GM19043 (cell line): ENCODE results near the gene SBNO2.
"Not testable (repeated sequence)": the region's sequence is repeated elsewhere in the genome, so short reads cannot be mapped to it uniquely, and the experiment has no call there.

ENCODE experiments used
- ATAC-seq: cut with Tn5 transposase; IDR thresholded peaks from one replicate; pipeline ENCODE4 v1.9.1; 2021; ENCODE audit warnings: low read depth; ENCODE audit not compliant: unreplicated experiment

The SBNO2 gene

GRCh38 chr19:1211494-1212234 lies 37.6 kb upstream of the SBNO2 start:
- ATAC-seq: no peak

GRCh38 chr19:1210227-1210538 lies 36.1 kb upstream of the SBNO2 start:
- no peak for ATAC-seq

- ATAC-seq: not testable (repeated sequence)
Measured at GRCh38 chr19:1208830-1209229, 34.8 kb upstream of the SBNO2 start.

GRCh38 chr19:1206864-1207450 lies 32.9 kb upstream of the SBNO2 start:
- ATAC-seq: no peak

GRCh38 chr19:1206150-1206863 lies 32.2 kb upstream of the SBNO2 start:
- ATAC-seq: no peak

GRCh38 chr19:1205114-1206099 lies 31.3 kb upstream of the SBNO2 start, which contains the start of gene STK11:
Gene STK11, plus strand, starts transcription at chr19:1205778. Its CDS starts 1,136 bp downstream, at chr19:1206914.
- peak; percentile 83 for ATAC-seq

- ATAC-seq: not testable (repeated sequence)
Measured at GRCh38 chr19:1200614-1201013, 26.5 kb upstream of the SBNO2 start.

GRCh38 chr19:1199531-1199930 lies 25.5 kb upstream of the SBNO2 start:
- ATAC-seq: no peak

- no peak for ATAC-seq
Measured at GRCh38 chr19:1189419-1189818, 15.4 kb upstream of the SBNO2 start.

- no peak for ATAC-seq
Measured at GRCh38 chr19:1183543-1184172, 9.6 kb upstream of the SBNO2 start.

- no peak for ATAC-seq
Measured at GRCh38 chr19:1182727-1183126, 8.7 kb upstream of the SBNO2 start.

GRCh38 chr19:1182068-1182467 lies 8.0 kb upstream of the SBNO2 start:
- no peak for ATAC-seq

GRCh38 chr19:1181606-1182005 lies 7.5 kb upstream of the SBNO2 start:
- no peak for ATAC-seq

- ATAC-seq: no peak
Measured at GRCh38 chr19:1177322-1178114, 3.5 kb upstream of the SBNO2 start.

GRCh38 chr19:1173159-1173844 lies 766 bp downstream of the SBNO2 start:
- ATAC-seq: no peak

GRCh38 chr19:1172353-1173158 lies 1.5 kb downstream of the SBNO2 start:
- ATAC-seq: no peak

GRCh38 chr19:1171755-1172352 lies 2.2 kb downstream of the SBNO2 start:
- ATAC-seq: no peak
